ENCODE measurements around the gene TMEM270.

TMEM270 gene

DNA sequence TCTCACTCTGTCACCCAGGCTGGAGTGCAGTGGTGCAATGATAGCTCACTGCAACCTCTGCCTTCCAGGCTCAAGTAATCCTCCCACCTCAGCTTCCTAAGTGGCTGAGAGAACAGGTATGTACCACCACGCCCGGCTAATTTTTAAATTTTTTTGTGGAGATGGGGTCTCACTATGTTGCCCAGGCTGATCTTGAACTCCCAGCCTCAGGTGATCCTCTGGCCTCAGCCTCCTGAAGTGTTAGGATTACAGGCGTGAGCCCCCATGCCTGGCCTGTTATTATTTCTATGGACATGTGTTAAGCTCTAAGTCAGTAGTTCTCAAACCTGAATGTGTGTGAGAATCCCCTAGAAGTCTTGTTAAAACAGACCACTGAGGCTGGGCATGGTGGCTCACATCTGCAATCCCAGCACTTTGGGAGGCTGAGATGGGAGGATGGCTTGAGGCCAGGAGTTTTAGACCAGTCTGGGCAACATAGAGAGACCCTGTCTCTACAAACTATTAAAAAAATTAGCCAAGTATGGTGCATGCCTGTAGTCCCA lies 24.5 kb downstream of the TMEM270 start:
- no peak for TF ChIP-seq CTCF (IDR thresholded peaks at IDR 0.05; ENCODE audit: low read depth, low read length)

DNA sequence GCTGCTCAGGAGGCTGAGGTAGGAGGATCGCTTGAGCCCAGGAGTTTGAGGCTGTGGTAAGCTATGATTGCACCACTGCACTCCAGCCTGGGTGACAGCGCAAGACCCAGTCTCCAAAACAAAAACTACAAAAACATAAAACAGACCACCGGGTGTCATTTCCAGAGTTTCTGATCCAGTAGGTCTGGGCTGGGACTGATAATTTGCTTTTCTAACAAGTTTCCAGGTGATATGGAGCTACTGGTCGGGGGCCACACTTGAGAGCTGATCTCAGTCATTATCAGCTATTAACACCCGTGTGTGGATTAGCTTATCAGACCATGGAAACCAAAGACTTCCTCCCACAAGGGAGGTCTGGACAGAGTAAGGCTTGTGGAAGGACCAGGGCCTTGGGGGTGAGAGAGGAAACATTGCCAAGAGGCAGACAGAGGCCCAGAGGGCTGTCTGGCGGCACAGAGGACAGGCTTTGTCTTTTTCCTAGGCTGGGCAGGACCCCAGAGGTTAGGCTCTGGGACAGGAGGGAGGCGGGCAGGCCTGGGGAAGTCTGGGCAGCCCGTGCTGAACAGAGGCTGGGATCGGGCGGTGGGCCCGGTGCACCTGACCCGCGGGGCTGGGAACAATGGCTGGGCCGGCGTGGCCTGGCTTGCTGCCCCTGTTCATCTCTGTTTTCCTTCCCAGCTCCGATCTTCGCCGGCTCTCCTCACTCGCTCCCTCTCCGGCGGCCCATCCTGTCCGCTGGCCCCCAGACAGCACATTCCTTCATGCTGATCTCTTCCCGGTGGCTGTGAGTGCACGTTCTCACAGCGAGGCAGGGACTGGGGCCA lies 25.2 kb downstream of the TMEM270 start:
- no peak overlapping the region for H3K4me3 ChIP-seq (ENCODE audit: low read depth, low read length)
- no peak for TF ChIP-seq CTCF (IDR thresholded peaks at IDR 0.05; ENCODE audit: low read depth, low read length)

More for the DNA sequence above, 24.5 kb downstream of the TMEM270 start:
- no peak overlapping the region for H3K4me3 ChIP-seq (ENCODE audit: low read depth, low read length)

- H3K4me3 ChIP-seq (ENCODE audit: low read depth, low read length): no peak overlapping the region
- no peak for TF ChIP-seq CTCF (IDR thresholded peaks at IDR 0.05; ENCODE audit: low read depth, low read length)
Measured at GRCh38 chr7:73887762-73888161, 26.8 kb downstream of the TMEM270 start.

DNA sequence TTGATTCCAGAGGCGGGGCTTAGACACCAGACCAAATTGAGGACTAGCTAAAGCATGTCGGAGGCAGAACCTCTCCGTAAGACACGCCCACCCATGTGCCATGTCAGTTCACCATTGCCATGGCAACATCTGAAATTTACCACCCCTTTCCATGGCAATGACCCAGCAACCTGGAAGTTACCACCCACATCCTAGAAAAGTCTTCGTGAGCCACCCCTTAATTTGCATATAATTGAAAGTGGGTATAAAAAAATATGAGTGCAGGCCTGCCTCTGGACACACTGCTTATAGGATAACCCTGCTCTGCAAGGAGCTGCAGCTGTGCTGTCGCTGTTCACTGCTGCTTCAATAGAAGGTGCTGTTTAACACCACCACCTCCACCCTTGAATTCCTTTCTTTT lies 28.0 kb downstream of the TMEM270 start:
- no peak overlapping the region for H3K4me3 ChIP-seq (ENCODE audit: low read depth, low read length)
- no peak for TF ChIP-seq CTCF (IDR thresholded peaks at IDR 0.05; ENCODE audit: low read depth, low read length)

DNA sequence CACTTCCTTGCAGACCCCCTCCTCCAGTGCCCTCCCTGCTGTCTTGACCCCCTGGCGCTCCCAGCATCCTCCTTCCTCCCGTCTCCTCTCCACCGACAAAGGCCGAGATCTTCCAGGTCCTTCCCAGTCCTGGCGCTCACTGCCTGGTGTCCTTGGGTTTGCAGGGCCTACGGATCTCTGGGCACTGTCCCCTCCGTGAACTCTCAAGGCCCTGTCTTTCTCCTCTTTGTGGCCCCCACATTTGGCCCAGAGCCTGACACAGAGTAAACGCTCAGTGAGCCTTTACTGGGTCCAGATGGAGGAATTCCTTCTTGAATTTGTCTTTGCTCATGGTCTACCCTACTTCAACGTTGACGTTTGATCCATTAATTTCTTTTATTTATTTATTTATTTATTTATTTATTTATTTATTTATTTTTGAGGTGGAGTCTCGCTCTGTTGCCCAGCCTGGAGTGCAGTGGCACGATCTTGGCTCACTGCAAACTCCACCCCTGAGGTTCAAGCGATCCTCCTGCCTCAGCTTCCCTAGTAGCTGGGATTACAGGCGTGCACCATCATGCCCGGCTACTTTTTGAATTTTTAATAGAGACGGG lies 29.7 kb downstream of the TMEM270 start:
- H3K4me3 ChIP-seq (ENCODE audit: low read depth, low read length): no peak overlapping the region
- no peak for TF ChIP-seq CTCF (IDR thresholded peaks at IDR 0.05; ENCODE audit: low read depth, low read length)

- no peak for TF ChIP-seq CTCF (IDR thresholded peaks at IDR 0.05; ENCODE audit: low read depth, low read length)
- H3K4me3 ChIP-seq (ENCODE audit: low read depth, low read length): no peak overlapping the region
Measured at GRCh38 chr7:73891178-73891885, 30.4 kb downstream of the TMEM270 start.

Data from WI38 (cell line).